Kidney epithelial cell (primary cell): Measurements from ENCODE around the gene ARHGEF19. TPM values are rescaled to one million over a fixed set of nuclear protein-coding genes. Genes with fewer than 3 reads are reported as not detected.

Experiments used
- DNase-seq: peaks from one replicate; pipeline ENCODE4 v3.0.0-alpha.2; 2010; ENCODE audit warnings: low read depth
- H3K27me3 ChIP-seq: 2 replicates; pipeline ENCODE4 v1.6.0; 2011; ENCODE audit warnings: low read length; ENCODE audit not compliant: control insufficient read depth, insufficient read depth
- H3K36me3 ChIP-seq: 2 replicates; pipeline ENCODE4 v1.5.1; 2011; ENCODE audit warnings: low read length; ENCODE audit not compliant: control insufficient read depth, insufficient read depth
- H3K4me3 ChIP-seq: 2 replicates; pipeline ENCODE4 v1.5.1; 2011; ENCODE audit warnings: low read depth, mild to moderate bottlenecking, control low read depth, low read length
- CTCF ChIP-seq: IDR thresholded peaks from 2 replicates; pipeline ENCODE4 v1.5.1; 2011; ENCODE audit warnings: mild to moderate bottlenecking, moderate library complexity, low read length, control low read depth, inconsistent platforms; ENCODE audit not compliant: insufficient read depth, poor library complexity, severe bottlenecking
- total RNA-seq: library from RNA; depleted of rRNA; stranded (reverse); fragments of >200 nt; gene quantifications from 2 replicates; pipeline ENCODE4 v1.2.3, GENCODE V29; 2015

Gene ARHGEF19
- total RNA-seq, 1 donor from 2014 or later: 5.6 TPM

- Histone ChIP-seq H3K27me3 (no peaks in the 10 kb centered on the region), H3K4me3 (no peak overlapping the region), H3K36me3 (peaks cover 8% of the 10 kb centered on the region)
- DNase-seq: no peak
- TF ChIP-seq CTCF: no peak
These were observed 63.3 kb downstream of the ARHGEF19 start for GRCh38 chr1:16149146-16149545.

- TF ChIP-seq CTCF: no peak
- H3K36me3 ChIP-seq: peaks cover 10% of the 10 kb centered on the region
- no peak overlapping the region for H3K4me3 ChIP-seq
- H3K27me3 ChIP-seq: no peaks in the 10 kb centered on the region
- DNase-seq: no peak
These were observed 63.9 kb downstream of the ARHGEF19 start for GRCh38 chr1:16148329-16149092.

Other genes starting within 250 kb of the ARHGEF19 start
- 24.1 and 33.8 TPM in 2 replicates for gene ZBTB17, start 236.6 kb downstream of the ARHGEF19 start, total RNA-seq
- gene SRARP, start 208.4 kb downstream of the ARHGEF19 start, total RNA-seq: not detected in 2 replicates
- gene HSPB7, start 194.6 kb downstream of the ARHGEF19 start, total RNA-seq: 0.07 TPM in 1 of 2 replicates, not detected in the other
- not detected in 2 replicates for gene CLCNKA, start 190.6 kb downstream of the ARHGEF19 start, total RNA-seq
- gene CLCNKB, start 168.9 kb downstream of the ARHGEF19 start, total RNA-seq: 0.50 and 1.6 TPM in 2 replicates
- 0.46 and 0.89 TPM in 2 replicates for gene FAM131C, start 139.0 kb downstream of the ARHGEF19 start, total RNA-seq
- 211 and 234 TPM in 2 replicates for gene EPHA2, start 56.6 kb downstream of the ARHGEF19 start, total RNA-seq
- gene CPLANE2, start 24.5 kb upstream of the ARHGEF19 start, total RNA-seq: 3.5 and 7.6 TPM in 2 replicates
- gene FBXO42, start 139.8 kb upstream of the ARHGEF19 start, total RNA-seq: 11.9 and 18.9 TPM in 2 replicates
- 96.0 and 108 TPM in 2 replicates for gene SZRD1, start 154.6 kb upstream of the ARHGEF19 start, total RNA-seq
- not detected in 2 replicates for gene SPATA21, start 224.8 kb upstream of the ARHGEF19 start, total RNA-seq
- gene NECAP2, start 228.1 kb upstream of the ARHGEF19 start, total RNA-seq: 135 and 145 TPM in 2 replicates